ENCODE results near the gene CFB. TPM values are rescaled to one million over a fixed set of nuclear protein-coding genes. Genes with fewer than 3 reads are reported as not detected.
"Not testable (repeated sequence)": the region's sequence is repeated elsewhere in the genome, so short reads cannot be mapped to it uniquely, and the experiment has no call there.

Gene CFB
- polyA plus RNA-seq, 3 donors, result 5.0 to 17.5 (median 5.7) TPM

DNA sequence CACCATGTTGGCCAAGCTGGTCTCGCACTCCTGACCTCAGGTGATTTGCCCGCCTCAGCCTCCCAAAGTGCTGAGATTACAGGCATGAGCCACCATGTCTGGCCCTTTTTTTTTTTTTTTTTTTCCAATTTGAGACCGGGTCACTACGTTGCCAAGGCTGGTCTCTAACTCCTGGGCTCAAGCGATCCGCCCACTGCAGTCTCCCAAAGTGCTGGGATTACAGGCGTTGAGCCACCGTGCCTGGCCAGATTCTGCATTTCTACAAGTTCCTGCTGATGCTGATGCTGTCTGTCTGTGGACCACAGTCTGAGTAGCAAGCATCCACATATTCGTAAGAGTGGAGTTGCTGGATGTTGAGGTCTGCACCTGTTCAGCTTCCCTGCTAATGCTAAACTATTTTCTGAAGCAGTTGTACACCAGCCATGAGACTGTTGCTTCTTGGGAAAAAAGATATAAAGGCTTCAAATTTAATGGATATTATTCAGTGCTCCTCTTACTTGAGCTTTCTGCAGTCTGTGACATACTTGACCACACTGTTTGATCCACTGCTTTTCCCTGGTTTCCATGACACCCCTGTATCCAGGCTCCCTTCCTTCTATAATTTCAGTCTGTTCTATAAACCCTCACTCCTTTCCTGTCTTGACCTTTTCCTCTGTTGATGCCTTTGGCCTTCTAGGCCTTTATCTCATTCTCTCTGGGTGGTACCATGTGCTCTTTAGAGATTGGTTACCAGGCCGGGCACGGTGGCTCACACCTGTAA is 33.9 kb upstream of the CFB start:
- DNase-seq (ENCODE audit: low read depth in 3 of 3, low spot score in 2 of 3), result no peak

DNA sequence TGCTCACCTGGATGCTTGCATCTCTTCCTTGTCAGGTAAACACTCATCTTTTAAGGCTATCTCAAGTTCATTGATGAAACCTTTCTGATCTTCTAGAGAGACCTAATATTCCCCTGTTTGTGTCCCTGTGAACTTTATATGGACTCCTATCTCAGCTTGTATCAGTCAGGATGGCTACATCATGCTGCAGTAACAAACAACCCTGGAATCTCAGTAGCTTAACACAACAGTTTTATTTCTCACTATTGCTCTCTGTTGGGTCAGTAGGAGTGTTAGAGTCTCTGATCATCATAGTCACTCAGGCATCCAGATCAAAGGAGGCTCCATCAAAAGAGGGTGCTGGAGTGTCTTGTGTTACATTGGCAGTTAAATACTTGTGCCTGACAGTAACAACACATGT is 30.5 kb upstream of the CFB start:
- DNase-seq (ENCODE audit: low read depth in 3 of 3, low spot score in 2 of 3), result no peak

DNA sequence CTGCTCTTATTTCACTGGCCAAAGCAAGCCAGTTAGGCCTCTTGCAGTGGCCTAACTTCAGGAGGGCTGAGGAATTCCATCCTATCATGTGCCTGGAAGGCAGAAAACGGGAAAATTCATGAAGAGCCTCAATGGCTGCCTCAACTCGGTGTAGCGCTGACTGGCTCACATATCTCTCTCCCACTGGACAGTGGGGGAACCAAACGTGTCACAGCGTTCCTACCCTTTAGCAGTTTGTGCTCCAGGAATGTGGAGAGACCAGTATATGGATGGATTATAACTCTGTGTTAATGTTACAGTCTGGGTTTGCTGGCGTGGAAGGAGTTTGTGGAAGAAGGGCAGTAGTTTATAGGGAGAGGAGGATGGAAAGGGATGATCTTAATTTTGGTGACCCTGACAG is 30.1 kb upstream of the CFB start:
- no peak for DNase-seq (ENCODE audit: low read depth in 3 of 3, low spot score in 2 of 3)

DNA sequence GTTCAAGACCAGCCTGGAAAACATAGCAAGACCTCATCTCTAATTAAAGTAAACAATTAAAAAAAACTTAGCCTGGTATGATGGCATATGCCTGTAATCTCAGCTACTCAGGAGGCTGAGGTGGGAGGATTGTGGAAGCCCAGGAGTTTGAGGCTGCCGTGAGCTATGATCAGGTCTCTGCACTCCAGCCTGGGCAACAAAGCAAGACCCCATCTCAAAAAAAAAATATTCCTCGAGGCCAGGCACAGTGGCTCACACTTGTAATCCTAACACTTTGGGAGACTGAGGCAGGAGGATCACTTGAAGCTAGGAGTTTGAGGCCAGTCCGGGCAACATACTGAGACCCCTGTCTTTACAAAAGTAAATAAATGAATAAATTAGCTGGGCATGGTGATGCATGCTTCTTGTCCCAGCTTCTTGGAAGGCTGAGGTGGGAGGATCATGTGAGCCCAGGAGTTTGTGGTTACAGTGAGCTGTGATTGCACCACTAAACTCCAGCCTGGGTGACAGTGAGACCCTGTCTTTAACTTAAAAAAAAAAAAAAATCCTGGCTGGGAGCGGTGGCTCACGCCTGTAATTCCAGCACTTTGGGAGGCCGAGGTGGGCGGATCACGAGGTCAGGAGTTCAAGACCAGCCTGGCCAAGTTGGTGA is 27.7 kb upstream of the CFB start:
- DNase-seq (ENCODE audit: low read depth in 3 of 3, low spot score in 2 of 3), result no peak

DNA sequence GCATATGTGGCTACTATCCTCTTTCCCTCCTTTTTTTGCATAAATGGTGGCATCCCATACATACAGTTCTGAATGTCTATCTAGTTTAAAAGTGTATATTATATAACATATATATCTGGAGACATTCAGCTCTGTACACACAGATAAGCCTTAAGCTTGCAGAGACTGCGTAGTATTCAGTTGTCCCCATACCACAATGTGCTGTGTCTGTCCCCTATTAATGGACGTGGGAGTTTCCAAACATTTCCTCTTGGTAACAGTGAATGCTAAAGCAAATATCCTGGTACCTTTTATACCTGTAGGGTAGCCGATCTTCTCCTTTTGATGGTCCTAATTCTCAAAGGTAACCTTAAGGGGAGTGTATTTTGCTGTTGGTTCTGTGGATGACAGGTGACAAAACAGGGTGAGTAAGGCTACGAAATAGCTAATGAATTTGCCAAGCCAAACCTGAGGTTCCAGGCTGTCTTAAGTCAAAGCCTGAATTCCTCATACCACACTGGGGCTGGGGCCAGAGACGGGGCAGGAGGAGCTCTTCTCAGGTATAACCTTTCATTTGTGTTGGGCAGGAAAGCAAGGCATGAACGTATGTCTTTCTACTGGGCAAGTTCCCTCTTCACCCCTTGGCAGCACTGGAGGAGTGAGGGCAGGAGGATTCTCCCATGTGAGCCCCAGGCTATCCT is 26.1 kb upstream of the CFB start:
- no peak for DNase-seq (ENCODE audit: low read depth in 3 of 3, low spot score in 2 of 3)

DNA sequence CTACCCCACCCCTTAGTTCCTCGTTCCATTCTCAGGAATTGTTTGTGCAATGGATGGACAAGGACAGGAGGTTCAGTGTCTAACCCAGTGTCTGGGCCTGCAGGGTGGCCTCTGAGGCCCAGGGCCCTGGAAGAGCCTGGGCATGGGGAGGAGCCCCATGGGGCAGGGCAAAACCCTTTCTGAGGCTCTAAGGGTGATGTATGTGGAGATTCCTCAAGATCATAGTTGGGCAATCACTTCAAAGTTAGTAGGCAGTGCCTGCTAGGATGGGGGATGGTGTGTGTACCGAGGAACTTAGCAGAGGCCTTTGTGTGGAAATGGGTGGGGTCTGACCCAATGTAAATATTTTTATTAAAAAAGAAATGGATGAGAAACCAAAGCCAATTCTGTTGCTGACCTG is 25.1 kb upstream of the CFB start:
- DNase-seq (ENCODE audit: low read depth in 3 of 3, low spot score in 2 of 3), result no peak

DNA sequence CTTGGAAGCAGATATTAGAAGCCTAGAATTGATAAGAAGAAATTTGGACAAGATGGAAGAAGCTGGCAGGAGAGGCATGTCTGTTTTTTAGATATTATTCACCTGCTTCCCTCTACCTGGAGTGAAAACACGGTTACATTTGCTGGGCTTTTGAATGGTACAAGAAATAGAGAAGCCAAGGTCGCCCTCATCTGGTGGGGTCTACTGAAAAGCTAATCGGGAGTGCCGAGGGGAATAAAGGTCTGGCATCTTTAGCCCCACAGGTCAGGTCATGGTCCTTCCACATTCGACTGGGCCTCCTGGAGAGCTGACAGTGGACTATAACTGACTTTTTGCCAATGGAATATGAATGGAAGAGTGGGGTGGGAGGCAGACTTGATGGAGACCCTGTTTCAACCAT is 23.0 kb upstream of the CFB start:
- DNase-seq (ENCODE audit: low read depth in 3 of 3, low spot score in 2 of 3), result no peak

DNA sequence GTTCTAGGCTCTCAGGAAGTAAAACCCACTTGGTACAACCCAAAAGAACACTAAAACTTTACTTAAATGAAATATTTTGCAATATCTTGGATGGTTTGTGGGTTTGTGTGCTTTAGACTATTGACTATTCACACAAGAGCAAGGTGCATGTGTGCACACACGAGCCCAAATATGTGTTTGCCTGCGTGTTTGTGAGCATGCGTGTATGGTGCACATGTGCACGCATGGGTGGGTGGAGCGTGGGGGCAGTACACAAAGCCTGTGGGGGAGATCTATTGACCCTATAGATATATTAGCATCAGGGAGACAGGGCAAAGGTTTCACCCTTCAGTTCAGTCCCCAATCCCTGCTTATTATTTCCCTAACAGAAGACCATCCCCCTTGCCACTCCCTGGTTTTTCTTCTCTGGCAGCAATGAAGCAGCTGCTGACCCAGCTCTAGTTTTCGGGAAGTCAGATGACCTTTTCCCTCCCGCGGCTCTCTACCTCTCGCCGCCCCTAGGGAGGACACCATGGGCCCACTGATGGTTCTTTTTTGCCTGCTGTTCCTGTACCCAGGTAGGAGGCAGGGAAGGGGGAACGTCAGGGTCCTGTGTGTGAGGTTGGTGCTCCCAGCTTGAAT is 18.5 kb upstream of the CFB start, which contains the start of gene C2:
C2 (plus strand) TSS at position 476 of the 621 bp plus-strand sequence; CDS start at position 512, 36 bp downstream.
- DNase-seq (ENCODE audit: low read depth in 3 of 3, low spot score in 2 of 3), result no peak

DNA sequence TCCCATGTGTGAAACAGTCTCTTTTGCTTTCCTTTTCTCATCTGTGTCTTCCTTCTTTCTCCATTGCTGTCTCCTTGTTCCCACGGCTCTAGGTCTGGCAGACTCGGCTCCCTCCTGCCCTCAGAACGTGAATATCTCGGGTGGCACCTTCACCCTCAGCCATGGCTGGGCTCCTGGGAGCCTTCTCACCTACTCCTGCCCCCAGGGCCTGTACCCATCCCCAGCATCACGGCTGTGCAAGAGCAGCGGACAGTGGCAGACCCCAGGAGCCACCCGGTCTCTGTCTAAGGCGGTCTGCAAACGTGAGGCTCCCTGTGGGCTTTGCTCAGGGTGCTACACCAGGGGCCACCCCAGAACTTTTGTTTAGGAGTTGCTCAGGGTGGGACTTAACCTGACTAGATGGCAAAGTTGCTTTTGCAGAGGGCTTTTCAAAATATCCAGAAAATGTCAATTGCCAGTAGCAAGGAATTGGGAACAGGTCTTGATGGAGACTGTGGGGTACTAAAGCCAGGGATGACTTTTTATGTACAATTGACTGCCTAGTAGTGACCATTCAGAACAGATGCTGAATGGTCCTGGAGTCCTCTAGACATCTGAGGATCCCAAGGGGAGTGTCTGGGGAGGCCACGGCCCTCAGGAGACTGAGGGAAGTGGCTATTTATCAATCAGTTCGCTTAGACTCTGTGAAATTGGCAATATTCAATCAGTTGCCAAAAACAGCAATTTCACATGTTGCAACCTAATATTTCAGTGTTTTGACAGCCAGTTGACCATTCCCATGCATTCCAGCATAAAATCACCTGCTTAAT is 17.8 kb upstream of the CFB start:
- DNase-seq (ENCODE audit: low read depth in 3 of 3, low spot score in 2 of 3), result no peak

DNA sequence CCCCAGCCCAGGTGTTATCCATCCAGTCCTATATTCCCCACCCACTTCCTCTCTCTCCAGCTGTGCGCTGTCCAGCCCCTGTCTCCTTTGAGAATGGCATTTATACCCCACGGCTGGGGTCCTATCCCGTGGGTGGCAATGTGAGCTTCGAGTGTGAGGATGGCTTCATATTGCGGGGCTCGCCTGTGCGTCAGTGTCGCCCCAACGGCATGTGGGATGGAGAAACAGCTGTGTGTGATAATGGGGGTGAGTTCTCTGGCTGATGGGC is 17.3 kb upstream of the CFB start:
- DNase-seq (ENCODE audit: low read depth in 3 of 3, low spot score in 2 of 3), result no peak

DNA sequence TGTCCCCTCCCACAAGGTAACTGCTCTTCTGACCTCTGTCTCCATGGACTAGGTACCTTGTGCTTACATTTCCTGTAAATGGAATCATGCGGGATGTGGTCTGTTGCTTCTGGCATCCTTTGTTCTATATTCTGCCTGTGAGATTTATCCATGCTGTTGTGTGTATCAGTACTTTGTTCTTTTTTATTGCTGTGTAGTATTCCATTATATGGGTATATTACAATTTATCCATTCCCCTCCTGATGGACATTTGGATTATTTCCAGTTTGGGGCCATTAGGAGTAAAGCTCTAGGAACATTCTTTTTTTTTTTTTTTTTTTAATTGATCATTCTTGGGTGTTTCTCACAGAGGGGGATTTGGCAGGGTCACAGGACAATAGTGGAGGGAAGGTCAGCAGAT is 14.9 kb upstream of the CFB start:
- DNase-seq (ENCODE audit: low read depth in 3 of 3, low spot score in 2 of 3), result no peak

DNA sequence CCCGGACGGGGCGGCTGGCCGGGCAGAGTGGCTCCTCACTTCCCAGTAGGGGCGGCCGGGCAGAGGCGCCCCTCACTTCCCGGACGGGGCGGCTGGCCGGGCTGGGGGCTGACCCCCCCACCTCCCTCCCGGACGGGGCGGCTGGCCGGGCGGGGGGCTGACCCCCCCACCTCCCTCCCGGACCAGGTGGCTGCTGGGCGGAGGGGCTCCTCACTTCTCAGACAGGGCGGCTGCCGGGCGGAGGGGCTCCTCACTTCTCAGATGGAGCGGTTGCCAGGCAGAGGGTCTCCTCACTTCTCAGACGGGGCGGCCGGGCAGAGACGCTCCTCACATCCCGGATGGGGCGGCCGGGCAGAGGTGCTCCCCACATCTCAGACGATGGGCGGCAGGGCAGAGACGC is 13.8 kb upstream of the CFB start:
- not testable (repeated sequence) for DNase-seq (ENCODE audit: low read depth in 3 of 3, low spot score in 2 of 3)

DNA sequence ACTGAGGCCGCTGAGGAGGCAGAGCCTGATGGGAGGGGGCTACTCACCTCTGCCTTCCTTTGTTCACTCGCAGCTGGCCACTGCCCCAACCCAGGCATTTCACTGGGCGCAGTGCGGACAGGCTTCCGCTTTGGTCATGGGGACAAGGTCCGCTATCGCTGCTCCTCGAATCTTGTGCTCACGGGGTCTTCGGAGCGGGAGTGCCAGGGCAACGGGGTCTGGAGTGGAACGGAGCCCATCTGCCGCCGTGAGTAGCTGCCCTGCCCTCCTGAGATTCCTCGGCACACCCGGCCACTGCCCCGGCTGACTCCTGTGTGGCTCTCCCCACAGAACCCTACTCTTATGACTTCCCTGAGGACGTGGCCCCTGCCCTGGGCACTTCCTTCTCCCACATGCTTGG is 12.4 kb upstream of the CFB start:
- no peak for DNase-seq (ENCODE audit: low read depth in 3 of 3, low spot score in 2 of 3)

DNA sequence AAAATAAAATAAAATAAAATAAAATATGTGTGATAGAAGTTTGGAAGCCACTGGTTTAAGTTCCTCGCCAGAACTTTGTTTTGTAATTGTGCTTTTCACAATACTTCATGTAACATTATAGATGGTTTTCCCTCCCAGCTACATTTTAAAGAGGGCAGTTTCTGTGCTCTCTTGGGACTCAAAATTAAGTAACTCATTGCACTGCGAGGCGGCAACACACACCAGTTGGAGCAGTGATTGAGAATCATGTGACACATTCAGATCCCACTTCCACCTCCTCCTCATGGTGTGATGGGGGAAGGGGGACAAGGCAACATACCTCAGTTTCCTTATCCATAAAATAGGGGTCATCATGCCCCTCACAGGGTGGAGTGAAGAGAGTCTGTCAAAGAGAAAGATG is 10.9 kb upstream of the CFB start:
- no peak for DNase-seq (ENCODE audit: low read depth in 3 of 3, low spot score in 2 of 3)

DNA sequence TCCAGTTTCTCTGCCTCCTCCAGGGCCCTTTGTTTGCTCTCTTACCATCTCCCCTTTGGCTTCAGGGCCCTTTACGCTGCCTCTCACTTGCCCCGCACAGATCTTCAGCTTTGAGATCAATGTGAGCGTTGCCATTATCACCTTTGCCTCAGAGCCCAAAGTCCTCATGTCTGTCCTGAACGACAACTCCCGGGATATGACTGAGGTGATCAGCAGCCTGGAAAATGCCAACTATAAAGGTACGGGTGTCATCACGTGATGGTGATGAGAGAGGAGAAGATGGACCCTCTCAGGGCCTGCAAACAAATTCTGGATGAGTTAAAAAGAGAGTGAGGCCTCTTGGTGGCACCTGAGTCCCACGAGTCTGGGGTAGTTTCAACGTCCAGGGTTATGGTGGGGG is 10.1 kb upstream of the CFB start:
- DNase-seq (ENCODE audit: low read depth in 3 of 3, low spot score in 2 of 3), result no peak

DNA sequence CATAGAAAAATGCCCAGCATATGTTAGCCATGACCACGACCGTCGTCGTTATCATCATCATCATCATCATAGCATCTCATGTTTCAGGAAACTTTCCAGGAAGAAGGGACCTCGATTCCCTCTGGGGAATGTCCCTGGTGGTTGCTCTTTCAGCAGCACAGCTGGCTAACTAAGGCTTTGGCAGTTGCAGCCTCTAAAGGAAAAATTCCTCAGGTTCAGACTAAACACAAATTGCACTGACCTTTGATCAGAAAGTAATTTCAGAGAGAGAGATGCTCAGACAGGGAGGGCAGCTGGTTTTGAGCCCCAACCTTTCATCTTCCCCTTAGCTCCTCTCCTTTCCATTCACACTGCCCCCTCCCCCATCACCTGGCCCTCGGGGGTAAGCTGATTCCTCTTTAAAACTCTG is 5.6 kb upstream of the CFB start:
- DNase-seq (ENCODE audit: low read depth in 3 of 3, low spot score in 2 of 3), result no peak

DNA sequence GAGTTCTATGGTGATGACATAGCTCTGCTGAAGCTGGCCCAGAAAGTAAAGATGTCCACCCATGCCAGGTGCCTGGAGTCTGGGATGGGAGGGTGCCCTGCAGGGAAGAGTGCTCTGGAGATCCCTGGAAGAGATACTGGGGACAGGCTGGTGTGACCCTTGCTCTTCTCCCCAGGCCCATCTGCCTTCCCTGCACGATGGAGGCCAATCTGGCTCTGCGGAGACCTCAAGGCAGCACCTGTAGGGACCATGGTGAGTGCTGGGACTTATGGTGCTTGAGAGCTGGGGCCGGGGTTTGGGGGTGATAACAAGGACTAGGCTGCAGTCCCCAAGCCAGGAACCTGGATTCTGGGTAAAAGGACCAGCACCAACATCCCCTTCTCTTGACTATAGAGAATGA is 2.2 kb upstream of the CFB start:
- DNase-seq (ENCODE audit: low read depth in 3 of 3, low spot score in 2 of 3), result no peak

DNA sequence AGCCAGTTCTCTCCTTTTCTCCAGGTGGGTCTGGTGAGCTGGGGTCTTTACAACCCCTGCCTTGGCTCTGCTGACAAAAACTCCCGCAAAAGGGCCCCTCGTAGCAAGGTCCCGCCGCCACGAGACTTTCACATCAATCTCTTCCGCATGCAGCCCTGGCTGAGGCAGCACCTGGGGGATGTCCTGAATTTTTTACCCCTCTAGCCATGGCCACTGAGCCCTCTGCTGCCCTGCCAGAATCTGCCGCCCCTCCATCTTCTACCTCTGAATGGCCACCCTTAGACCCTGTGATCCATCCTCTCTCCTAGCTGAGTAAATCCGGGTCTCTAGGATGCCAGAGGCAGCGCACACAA is 765 bp upstream of the CFB start:
- DNase-seq (ENCODE audit: low read depth in 3 of 3, low spot score in 2 of 3), result no peak

DNA sequence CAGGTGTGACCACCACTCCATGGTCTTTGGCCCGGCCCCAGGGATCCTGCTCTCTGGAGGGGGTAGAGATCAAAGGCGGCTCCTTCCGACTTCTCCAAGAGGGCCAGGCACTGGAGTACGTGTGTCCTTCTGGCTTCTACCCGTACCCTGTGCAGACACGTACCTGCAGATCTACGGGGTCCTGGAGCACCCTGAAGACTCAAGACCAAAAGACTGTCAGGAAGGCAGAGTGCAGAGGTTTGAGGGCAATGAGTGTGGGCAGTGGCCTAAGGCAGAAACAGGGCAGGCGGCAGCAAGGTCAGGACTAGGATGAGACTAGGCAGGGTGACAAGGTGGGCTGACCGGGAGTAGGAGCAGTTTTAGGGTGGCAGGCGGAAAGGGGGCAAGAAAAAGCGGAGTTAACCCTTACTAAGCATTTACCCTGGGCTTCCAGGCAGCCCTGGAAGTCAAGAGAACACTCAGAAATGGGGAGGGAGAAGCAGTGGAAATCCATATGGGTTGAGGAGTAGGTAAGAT is 533 bp downstream of the CFB start:
- DNase-seq (ENCODE audit: low read depth in 3 of 3, low spot score in 2 of 3), result no peak

DNA sequence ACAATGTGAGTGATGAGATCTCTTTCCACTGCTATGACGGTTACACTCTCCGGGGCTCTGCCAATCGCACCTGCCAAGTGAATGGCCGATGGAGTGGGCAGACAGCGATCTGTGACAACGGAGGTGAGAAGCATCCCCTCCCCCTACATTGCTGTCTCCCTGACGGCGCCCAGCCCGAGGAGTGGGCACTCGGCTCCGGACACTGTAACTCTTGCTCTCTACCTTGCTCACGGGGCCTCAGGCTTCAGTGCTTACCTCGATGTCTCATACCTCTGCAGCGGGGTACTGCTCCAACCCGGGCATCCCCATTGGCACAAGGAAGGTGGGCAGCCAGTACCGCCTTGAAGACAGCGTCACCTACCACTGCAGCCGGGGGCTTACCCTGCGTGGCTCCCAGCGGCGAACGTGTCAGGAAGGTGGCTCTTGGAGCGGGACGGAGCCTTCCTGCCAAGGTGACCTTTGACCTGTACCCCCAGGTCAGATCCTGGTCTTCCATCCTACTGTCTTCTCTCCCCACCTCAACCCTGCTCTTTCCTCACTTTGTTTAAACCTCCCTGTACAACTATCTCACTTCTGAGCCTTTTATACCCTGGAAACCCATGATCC is 1.3 kb downstream of the CFB start:
- no peak for DNase-seq (ENCODE audit: low read depth in 3 of 3, low spot score in 2 of 3)
